T-helper 1 cell (primary cell): Measurements from ENCODE around the gene RASSF5.

Source experiments
- DNase-seq, 5 donors: peaks; one replicate each; pipeline ENCODE4 v3.0.0-alpha.2; 2012 to 2020

The RASSF5 gene

GRCh38 chr1:206637605-206638004, 130.3 kb downstream of the RASSF5 start:
- no peak for DNase-seq
